A673 (cell line): ENCODE results near the gene TCF7L2.

Experiments used
- CTCF ChIP-seq: fragments of 300-800, 200-600 bp; sonication (generic); conservative IDR thresholded peaks from 2 replicates; pipeline ENCODE4 v1.5.1; 2017; ENCODE audit warnings: low read depth, mild to moderate bottlenecking, antibody characterized with exemption, low read length, moderate library complexity, mixed read lengths
- EZH2 ChIP-seq: fragments of 200-600 bp; sonication (generic); IDR thresholded peaks from 2 replicates; pipeline ENCODE4 v1.6.1; 2017; ENCODE audit warnings: borderline replicate concordance, low read depth, mild to moderate bottlenecking, mixed read lengths, antibody characterized with exemption, low read length; ENCODE audit not compliant: poor library complexity, severe bottlenecking

- TF ChIP-seq EZH2 (no peak), CTCF (no peak)
These were observed at the start of gene TCF7L2 for GRCh38 chr10:112949875-112950507.
